IMR-90 (cell line): ENCODE data around the gene ANKRD13B. TPM values are rescaled to one million over a fixed set of nuclear protein-coding genes. Genes with fewer than 3 reads are reported as not detected.

Experiments used
- ATAC-seq: fragments of 200-7000 bp; cut with Tn5 transposase; 2 replicates; pipeline ENCODE4 v1.9.1; 2020; ENCODE audit warnings: low read depth, mild to moderate bottlenecking, moderate library complexity
- BruUV-seq: library from RNA; stranded (reverse); fragments of 400-500 nt; replicated peaks from 2 replicates; lab custom pipeline; 2021; lab: Mats Ljungman, UMichigan
- CTCF ChIA-PET: fragments of 300-600 bp; formaldehyde crosslinking; extraction: SDS; loops from one replicate; lab custom pipeline; 2021; ENCODE audit warnings: antibody characterized with exemption; lab: Yijun Ruan, JAX
- POLR2A ChIA-PET: fragments of 300-600 bp; sonication (Branson Sonifier 250); formaldehyde crosslinking; loops from one replicate; lab custom pipeline; 2022; ENCODE audit warnings: antibody characterized with exemption; ENCODE audit not compliant: unreplicated experiment; lab: Charles Lee
- DNase-seq: peaks from one replicate; pipeline ENCODE4 v3.0.0; 2013
- H2AFZ ChIP-seq: replicated peaks from 2 replicates; pipeline ENCODE3; 2013; ENCODE audit warnings: low read length, mild to moderate bottlenecking; ENCODE audit not compliant: poor library complexity
- H2AK5ac ChIP-seq: 2 replicates; pipeline ENCODE4 v1.6.1; 2013; ENCODE audit warnings: low read depth, low read length, inconsistent platforms
- H2AK9ac ChIP-seq: replicated peaks from 2 replicates; pipeline ENCODE3; 2013; ENCODE audit warnings: mild to moderate bottlenecking, low read depth, low read length, moderate library complexity; ENCODE audit not compliant: poor library complexity
- H2BK120ac ChIP-seq: 2 replicates; pipeline ENCODE4 v1.6.1; 2013; ENCODE audit warnings: low read depth, low read length, inconsistent platforms
- H2BK15ac ChIP-seq: 3 replicates; pipeline ENCODE4 v1.6.1; 2013; ENCODE audit warnings: low read depth, low read length, inconsistent platforms
- H2BK20ac ChIP-seq: 2 replicates; pipeline ENCODE4 v1.6.1; 2013; ENCODE audit warnings: low read depth, mild to moderate bottlenecking, inconsistent platforms, low read length, moderate library complexity
- H2BK5ac ChIP-seq: 2 replicates; pipeline ENCODE4 v1.6.1; 2013; ENCODE audit warnings: mild to moderate bottlenecking, low read depth, low read length, inconsistent platforms; ENCODE audit not compliant: poor library complexity, severe bottlenecking
- H3K14ac ChIP-seq: replicated peaks from 2 replicates; pipeline ENCODE4 v1.6.1; 2013; ENCODE audit warnings: low read depth, low read length, inconsistent platforms
- H3K18ac ChIP-seq: 2 replicates; pipeline ENCODE4 v1.6.1; 2013; ENCODE audit warnings: low read depth, low read length, control low read depth
- H3K23ac ChIP-seq: 2 replicates; pipeline ENCODE4 v1.6.1; 2013; ENCODE audit warnings: low read depth, low read length, inconsistent platforms
- H3K27ac ChIP-seq: 2 replicates; pipeline ENCODE4 v1.5.1; 2013; ENCODE audit warnings: mild to moderate bottlenecking, control low read depth, low read length; ENCODE audit not compliant: insufficient read depth
- H3K27me3 ChIP-seq: 2 replicates; pipeline ENCODE4 v1.6.1; 2013; ENCODE audit warnings: low read length; ENCODE audit not compliant: control insufficient read depth, insufficient read depth
- H3K36me3 ChIP-seq: 2 replicates; pipeline ENCODE4 v1.6.1; 2013; ENCODE audit warnings: low read length, mixed read lengths; ENCODE audit not compliant: control insufficient read depth, insufficient read depth
- H3K4ac ChIP-seq: 2 replicates; pipeline ENCODE4 v1.6.1; 2013; ENCODE audit warnings: low read depth, low read length, inconsistent platforms
- H3K4me1 ChIP-seq: 2 replicates; pipeline ENCODE4 v1.6.1; 2013; ENCODE audit warnings: low read length, mixed read lengths; ENCODE audit not compliant: control insufficient read depth, insufficient read depth
- H3K4me2 ChIP-seq: 2 replicates; pipeline ENCODE4 v1.6.1; 2013; ENCODE audit warnings: low read depth, mild to moderate bottlenecking, control low read depth, low read length, moderate library complexity
- H3K4me3 ChIP-seq: 2 replicates; pipeline ENCODE4 v1.5.1; 2013; ENCODE audit warnings: low read depth, mild to moderate bottlenecking, control low read depth, low read length, moderate library complexity; ENCODE audit not compliant: insufficient read depth
- H3K56ac ChIP-seq: 2 replicates; pipeline ENCODE4 v1.6.1; 2013; ENCODE audit warnings: low read length, inconsistent platforms; ENCODE audit not compliant: insufficient read depth; ENCODE audit errors: extremely low read depth
- H3K79me1 ChIP-seq, 2 experiments: 2 replicates each; pipeline ENCODE4 v1.6.1; 2013; ENCODE audit warnings: low read length in 2 of 2, inconsistent platforms in 1 of 2, low read depth in 1 of 2
- H3K9ac ChIP-seq: 2 replicates; pipeline ENCODE4 v1.6.1; 2013; ENCODE audit warnings: low read depth, low read length, control low read depth
- H3K9me1 ChIP-seq: 2 replicates; pipeline ENCODE4 v1.6.1; 2013; ENCODE audit warnings: low read length, inconsistent platforms; ENCODE audit not compliant: insufficient read depth
- H3K9me3 ChIP-seq: 2 replicates; pipeline ENCODE4 v1.6.1; 2013; ENCODE audit warnings: low read length; ENCODE audit not compliant: control insufficient read depth, insufficient read depth
- H4K20me1 ChIP-seq: 2 replicates; pipeline ENCODE4 v1.6.1; 2013; ENCODE audit warnings: low read length, inconsistent platforms; ENCODE audit not compliant: insufficient read depth
- H4K5ac ChIP-seq: 2 replicates; pipeline ENCODE4 v1.6.1; 2013; ENCODE audit warnings: mild to moderate bottlenecking, low read depth, low read length, control low read depth
- H4K8ac ChIP-seq, 2 experiments: 2 replicates each; pipeline ENCODE4 v1.6.1; 2013; ENCODE audit warnings: low read depth in 2 of 2, low read length in 2 of 2, control low read depth in 1 of 2, inconsistent platforms in 1 of 2
- H4K91ac ChIP-seq: 2 replicates; pipeline ENCODE4 v1.6.1; 2013; ENCODE audit warnings: low read depth, low read length, inconsistent platforms; ENCODE audit not compliant: insufficient read depth
- BHLHE40 ChIP-seq: fragments of 150-350 bp; IDR thresholded peaks from 2 replicates; pipeline ENCODE4 v1.6.1; 2016; ENCODE audit warnings: mild to moderate bottlenecking, low read depth, low read length
- CEBPB ChIP-seq: IDR thresholded peaks from 2 replicates; pipeline ENCODE4 v1.6.1; 2012; ENCODE audit warnings: low read depth, low read length, improper control_type of control experiment
- CHD1 ChIP-seq: IDR thresholded peaks from 2 replicates; pipeline ENCODE4 v1.6.1; 2012; ENCODE audit warnings: low read depth, low read length, improper control_type of control experiment
- FOS ChIP-seq: fragments of 150-350 bp; IDR thresholded peaks from 2 replicates; pipeline ENCODE4 v1.6.1; 2016; ENCODE audit warnings: low read depth, low read length
- MAFK ChIP-seq: IDR thresholded peaks from 2 replicates; pipeline ENCODE4 v1.6.1; 2012; ENCODE audit warnings: low read depth, low read length, improper control_type of control experiment
- MXI1 ChIP-seq: IDR thresholded peaks from 2 replicates; pipeline ENCODE4 v1.6.1; 2012; ENCODE audit warnings: low read depth, mild to moderate bottlenecking, low read length, moderate library complexity, borderline replicate concordance
- NFE2L2 ChIP-seq: fragments of 150-350 bp; IDR thresholded peaks from 2 replicates; pipeline ENCODE4 v1.6.1; 2016; ENCODE audit warnings: low read depth, mild to moderate bottlenecking, low read length
- POLR2A ChIP-seq: IDR thresholded peaks from 2 replicates; pipeline ENCODE4 v1.6.1; 2012; ENCODE audit warnings: mild to moderate bottlenecking, low read depth, low read length
- RAD21 ChIP-seq: IDR thresholded peaks from 2 replicates; pipeline ENCODE4 v1.6.1; 2012; ENCODE audit warnings: low read length, improper control_type of control experiment
- RFX5 ChIP-seq: IDR thresholded peaks from 2 replicates; pipeline ENCODE4 v1.8.0; 2012; ENCODE audit warnings: low read depth, mild to moderate bottlenecking, low read length, moderate library complexity
- SMC3 ChIP-seq: fragments of 150-350 bp; IDR thresholded peaks from 2 replicates; pipeline ENCODE4 v1.6.1; 2016; ENCODE audit warnings: low read depth, mild to moderate bottlenecking, antibody characterized with exemption, low read length, moderate library complexity
- WGBS, 2 experiments: methylation state at CpG; one replicate each; pipeline versions ENCODE4 v1.1.5 to v1.1.7; 2013; ENCODE audit warnings: missing lambda C conversion rate in 2 of 2; ENCODE audit not compliant: insufficient read length in 1 of 2; ENCODE audit errors: extremely low coverage in 2 of 2; 5-methylcytosine and 5-hydroxymethylcytosine counted together
- dilution Hi-C: fragments of 300-500 bp; cut with HindIII; formaldehyde crosslinking; loops from one replicate; pipeline ENCODE4 v1.14.3; 2018; ENCODE audit warnings: low sequenced_read_pairs; ENCODE audit not compliant: unreplicated experiment
- in situ Hi-C: fragments of 300-500 bp; cut with MboI; formaldehyde crosslinking; loops from 3 replicates; pipeline ENCODE4 v1.14.3; 2019; ENCODE audit warnings: low sequenced_read_pairs, inconsistent platforms, mixed read lengths
- intact Hi-C: fragments of 100-400 bp; cut with micrococcal nuclease; formaldehyde crosslinking; loops from 2 replicates; pipeline ENCODE4 v1.10.0; 2022
- polyA plus RNA-seq, 3 experiments: library from polyadenylated mRNA; depleted of rRNA; stranded (reverse); fragments of >200 nt; gene quantifications; 2 replicates each; pipeline ENCODE4 v1.2.3, GENCODE V29; 2012; ENCODE audit warnings: low replicate concordance in 1 of 3
- total RNA-seq: library from RNA; depleted of rRNA; stranded (reverse); fragments of >200 nt; gene quantifications from 2 replicates; pipeline ENCODE4 v1.2.3, GENCODE V29; 2012
- TF ChIP-seq, protein P1 (sequence below): fragments of 150-350 bp; IDR thresholded peaks from 2 replicates; pipeline ENCODE4 v1.6.1; 2017; ENCODE audit warnings: mild to moderate bottlenecking, antibody characterized with exemption, low read length, low read depth
- TF ChIP-seq, protein P2 (sequence below): conservative IDR thresholded peaks from 2 replicates; pipeline ENCODE4 v1.5.1; 2012; ENCODE audit warnings: mild to moderate bottlenecking, low read depth, low read length, improper control_type of control experiment

The ANKRD13B gene
- total and polyA plus RNA-seq, 2 of the 4 experiments (the other 2 are of a cell fraction) = 0.90 to 4.0 TPM

DNA sequence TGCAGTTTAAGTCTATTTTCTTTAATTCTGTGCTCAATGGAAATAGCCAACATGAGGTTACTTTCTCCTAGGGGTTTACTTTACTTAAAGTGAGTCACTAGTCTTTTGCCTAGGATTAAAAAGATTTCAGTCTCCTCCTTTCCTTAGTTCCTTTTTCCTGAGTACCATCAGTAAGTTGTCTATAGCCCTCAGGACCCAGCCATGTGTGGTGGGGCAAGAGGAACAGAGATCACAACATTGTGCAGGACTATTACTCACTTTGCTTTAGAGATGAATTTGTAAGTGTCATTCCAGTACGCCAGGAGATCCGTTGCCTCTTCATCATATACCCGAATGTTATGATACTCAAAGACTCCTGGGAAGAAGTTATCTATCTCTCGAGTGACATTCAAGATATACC, 57.5 kb downstream of the ANKRD13B start:
- no peak overlapping the region for H3K27ac ChIP-seq
- H3K14ac ChIP-seq = no peak overlapping the region
- no peak overlapping the region for H2BK5ac ChIP-seq
- H2AK5ac ChIP-seq = no peak overlapping the region
- ChIA-PET POLR2A (no interaction called here), CTCF (no interaction called here)
- no peaks in the 10 kb centered on the region for H3K27me3 ChIP-seq
- H3K9me1 ChIP-seq = peaks cover 5% of the 10 kb centered on the region; the same call in 1 of the 2 replicates
- WGBS, 2 experiments = no CpG with 5 or more reads among the region's 4 CpGs
- no peak overlapping the region for H2AFZ ChIP-seq
- H3K36me3 ChIP-seq = peaks cover 7% of the 10 kb centered on the region
- BruUV-seq = no TSS peak
- no peak overlapping the region for H3K4me2 ChIP-seq
- no peak overlapping the region for H3K9ac ChIP-seq
- no peak overlapping the region for H3K4me3 ChIP-seq
- no peak overlapping the region for H4K5ac ChIP-seq
- H3K4me1 ChIP-seq = peaks cover 9% of the 10 kb centered on the region
- intact Hi-C loops (no loop called here), in situ Hi-C loops (no loop called here), dilution Hi-C loops (no loop called here)
- H3K79me1 ChIP-seq = no peaks in the 10 kb centered on the region; a peak in 1 of 4 replicates
- H2BK20ac ChIP-seq = no peak overlapping the region
- H2BK15ac ChIP-seq = no peak overlapping the region; the same call in 2 of the 3 replicates
- H3K4ac ChIP-seq = 0 out of 2 replicates have a peak overlapping the region, but pooled peaks have one; percentile 12
- H2AK9ac ChIP-seq = no peak overlapping the region
- H2BK120ac ChIP-seq = no peak overlapping the region
- H3K56ac ChIP-seq = no peak overlapping the region
- no peak for TF ChIP-seq MXI1
- no peak for TF ChIP-seq RFX5
- TF ChIP-seq MAFK = no peak
- no peak for TF ChIP-seq RAD21
- TF ChIP-seq BHLHE40 = no peak
- TF ChIP-seq CEBPB = no peak
- TF ChIP-seq POLR2A = no peak
- TF ChIP-seq FOS = no peak
- TF ChIP-seq SMC3 = no peak
- no peak for TF ChIP-seq CHD1
- TF ChIP-seq NFE2L2 = no peak
- TF ChIP-seq, protein P1, sequence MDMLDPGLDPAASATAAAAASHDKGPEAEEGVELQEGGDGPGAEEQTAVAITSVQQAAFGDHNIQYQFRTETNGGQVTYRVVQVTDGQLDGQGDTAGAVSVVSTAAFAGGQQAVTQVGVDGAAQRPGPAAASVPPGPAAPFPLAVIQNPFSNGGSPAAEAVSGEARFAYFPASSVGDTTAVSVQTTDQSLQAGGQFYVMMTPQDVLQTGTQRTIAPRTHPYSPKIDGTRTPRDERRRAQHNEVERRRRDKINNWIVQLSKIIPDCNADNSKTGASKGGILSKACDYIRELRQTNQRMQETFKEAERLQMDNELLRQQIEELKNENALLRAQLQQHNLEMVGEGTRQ = no peak
- TF ChIP-seq, protein P2, sequence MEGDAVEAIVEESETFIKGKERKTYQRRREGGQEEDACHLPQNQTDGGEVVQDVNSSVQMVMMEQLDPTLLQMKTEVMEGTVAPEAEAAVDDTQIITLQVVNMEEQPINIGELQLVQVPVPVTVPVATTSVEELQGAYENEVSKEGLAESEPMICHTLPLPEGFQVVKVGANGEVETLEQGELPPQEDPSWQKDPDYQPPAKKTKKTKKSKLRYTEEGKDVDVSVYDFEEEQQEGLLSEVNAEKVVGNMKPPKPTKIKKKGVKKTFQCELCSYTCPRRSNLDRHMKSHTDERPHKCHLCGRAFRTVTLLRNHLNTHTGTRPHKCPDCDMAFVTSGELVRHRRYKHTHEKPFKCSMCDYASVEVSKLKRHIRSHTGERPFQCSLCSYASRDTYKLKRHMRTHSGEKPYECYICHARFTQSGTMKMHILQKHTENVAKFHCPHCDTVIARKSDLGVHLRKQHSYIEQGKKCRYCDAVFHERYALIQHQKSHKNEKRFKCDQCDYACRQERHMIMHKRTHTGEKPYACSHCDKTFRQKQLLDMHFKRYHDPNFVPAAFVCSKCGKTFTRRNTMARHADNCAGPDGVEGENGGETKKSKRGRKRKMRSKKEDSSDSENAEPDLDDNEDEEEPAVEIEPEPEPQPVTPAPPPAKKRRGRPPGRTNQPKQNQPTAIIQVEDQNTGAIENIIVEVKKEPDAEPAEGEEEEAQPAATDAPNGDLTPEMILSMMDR = no peak
- H4K91ac ChIP-seq = no peak overlapping the region
- H3K18ac ChIP-seq = no peak overlapping the region
- no peak overlapping the region for H4K8ac ChIP-seq
- no peaks in the 10 kb centered on the region for H4K20me1 ChIP-seq
- ATAC-seq (no peak), DNase-seq (no peak)
- no peaks in the 10 kb centered on the region for H3K9me3 ChIP-seq
- no peak overlapping the region for H3K23ac ChIP-seq
